GM12865 (cell line): ENCODE results near the gene FAT2.

Source experiments
- DNase-seq: peaks from one replicate; pipeline ENCODE4 v3.0.0; 2010; ENCODE audit warnings: low read depth
- H3K4me3 ChIP-seq: 2 replicates; pipeline ENCODE4 v1.5.1; 2011; ENCODE audit warnings: mild to moderate bottlenecking, low read depth, low read length, control low read depth
- CTCF ChIP-seq: IDR thresholded peaks from 2 replicates; pipeline ENCODE4 v1.5.1; 2011; ENCODE audit warnings: low read length, control low read depth, low read depth, inconsistent platforms; ENCODE audit not compliant: insufficient read depth; ENCODE audit errors: missing control alignments

Gene FAT2

GRCh38 chr5:151622367-151623088, 31.4 kb upstream of the FAT2 start:
- TF ChIP-seq CTCF = no peak
- H3K4me3 ChIP-seq = no peak overlapping the region
- DNase-seq = no peak

GRCh38 chr5:151620461-151620840, 29.3 kb upstream of the FAT2 start:
- no peak for DNase-seq
- no peak for TF ChIP-seq CTCF
- H3K4me3 ChIP-seq = no peak overlapping the region

- no peak for TF ChIP-seq CTCF
- H3K4me3 ChIP-seq = no peak overlapping the region
- no peak for DNase-seq
Observed at GRCh38 chr5:151619812-151620460, 28.8 kb upstream of the FAT2 start.

GRCh38 chr5:151618907-151619306, 27.8 kb upstream of the FAT2 start:
- no peak for TF ChIP-seq CTCF

GRCh38 chr5:151617841-151618710, 26.9 kb upstream of the FAT2 start:
- no peak for DNase-seq
- no peak overlapping the region for H3K4me3 ChIP-seq
- no peak for TF ChIP-seq CTCF

More at GRCh38 chr5:151618907-151619306, 27.8 kb upstream of the FAT2 start:
- no peak overlapping the region for H3K4me3 ChIP-seq
- no peak for DNase-seq

GRCh38 chr5:151617383-151617840, 26.3 kb upstream of the FAT2 start:
- TF ChIP-seq CTCF = no peak
- no peak for DNase-seq
- no peak overlapping the region for H3K4me3 ChIP-seq
